Stimulated activated CD4-positive, alpha-beta T cell treated with anti-CD3 and anti-CD28 coated beads, Interleukin-2, amount 100 ng/mL, for 4 hours (primary cell): ENCODE measurements around the gene IGF1R.
"Not testable (repeated sequence)": the region's sequence is repeated elsewhere in the genome, so short reads cannot be mapped to it uniquely, and the experiment has no call there.

Experiments used
- DNase-seq: peaks from one replicate; pipeline ENCODE4 v3.0.0-alpha.2; 2020; ENCODE audit warnings: low read depth

The IGF1R gene

DNA sequence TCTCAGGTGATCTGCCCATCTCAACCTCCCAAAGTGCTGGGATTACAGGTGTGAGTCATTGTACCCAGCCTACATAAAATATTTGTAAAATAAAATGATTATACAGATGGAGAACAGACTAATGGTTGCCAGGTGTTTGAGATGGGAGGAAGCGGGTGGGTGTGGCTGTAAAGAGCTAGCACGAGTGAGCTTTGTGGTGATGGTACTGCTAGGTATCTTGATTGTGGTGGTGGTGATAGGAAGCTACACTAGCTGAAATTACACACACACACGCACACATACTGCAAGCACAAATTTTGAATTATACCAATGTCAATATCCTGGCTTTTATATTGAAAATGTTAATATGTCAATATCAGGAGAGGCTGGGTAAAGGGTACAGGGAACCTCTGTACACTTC, 353.9 kb downstream of the IGF1R start:
- DNase-seq = no peak

DNA sequence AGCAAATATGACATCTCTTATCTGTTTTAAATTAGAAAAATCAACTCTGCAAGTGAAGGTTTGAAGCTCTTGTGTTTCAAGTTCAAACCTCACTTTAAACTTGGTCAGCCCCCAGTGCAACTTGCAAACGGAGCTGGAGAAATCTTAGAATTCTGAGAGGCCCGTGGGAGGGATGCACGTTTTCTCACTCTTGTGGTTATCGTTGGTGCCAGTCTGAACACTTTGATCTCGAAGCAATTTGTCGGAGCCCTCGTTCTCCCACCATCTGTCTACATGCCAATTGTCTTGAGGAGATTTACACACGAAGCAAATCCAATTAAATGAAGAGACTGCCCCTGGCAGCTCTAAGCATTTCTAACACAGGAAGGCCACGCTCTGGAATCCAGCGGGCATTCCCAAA, 355.0 kb downstream of the IGF1R start:
- not testable (repeated sequence) for DNase-seq

DNA sequence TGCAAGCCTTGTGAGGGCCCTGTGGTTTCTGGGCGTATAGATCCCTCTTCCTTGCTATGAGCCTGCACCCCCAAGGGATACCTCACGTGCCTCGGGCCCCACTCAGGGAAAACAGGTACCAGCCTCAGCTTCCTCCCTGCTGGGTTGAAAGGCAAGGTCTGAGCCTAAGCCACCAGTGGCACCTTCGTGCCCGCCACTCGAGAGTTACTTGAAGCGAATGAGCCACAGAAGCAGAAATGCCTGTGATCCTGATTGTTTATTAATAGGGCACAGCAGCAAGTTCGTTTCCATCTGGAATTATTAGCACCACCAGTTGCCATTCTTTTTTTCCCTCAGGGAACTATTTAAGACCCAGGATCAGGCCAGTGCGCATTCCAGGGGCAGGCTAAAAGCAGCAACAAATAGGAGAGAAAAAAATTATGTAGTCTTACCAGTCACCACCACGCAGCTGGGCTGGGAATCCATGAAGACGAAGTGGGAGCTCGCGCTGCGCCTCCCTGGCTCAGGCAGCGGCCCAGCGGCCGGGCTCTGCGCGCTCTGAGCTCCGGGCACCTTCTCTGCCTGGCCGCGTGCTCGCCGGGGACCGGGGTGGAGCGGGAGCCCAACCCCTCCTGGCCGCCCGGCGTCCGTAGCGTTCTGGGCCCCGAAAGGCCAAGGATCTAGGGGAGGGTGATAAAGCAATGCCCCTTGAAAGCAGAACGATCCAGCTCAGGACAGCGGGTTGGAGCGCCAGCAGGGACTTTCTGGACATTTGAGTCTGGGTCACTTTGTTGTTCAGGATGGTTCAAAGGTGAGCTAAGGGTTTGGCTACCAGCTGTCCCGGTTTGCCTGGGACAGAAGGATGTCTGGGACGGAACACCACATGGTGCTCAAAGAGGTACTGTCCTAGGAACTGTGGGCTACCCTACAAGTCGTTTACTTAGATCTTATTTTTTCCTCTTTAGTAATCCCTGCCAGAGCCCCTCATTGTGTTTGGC, 356.9 kb downstream of the IGF1R start:
- not testable (repeated sequence) for DNase-seq

DNA sequence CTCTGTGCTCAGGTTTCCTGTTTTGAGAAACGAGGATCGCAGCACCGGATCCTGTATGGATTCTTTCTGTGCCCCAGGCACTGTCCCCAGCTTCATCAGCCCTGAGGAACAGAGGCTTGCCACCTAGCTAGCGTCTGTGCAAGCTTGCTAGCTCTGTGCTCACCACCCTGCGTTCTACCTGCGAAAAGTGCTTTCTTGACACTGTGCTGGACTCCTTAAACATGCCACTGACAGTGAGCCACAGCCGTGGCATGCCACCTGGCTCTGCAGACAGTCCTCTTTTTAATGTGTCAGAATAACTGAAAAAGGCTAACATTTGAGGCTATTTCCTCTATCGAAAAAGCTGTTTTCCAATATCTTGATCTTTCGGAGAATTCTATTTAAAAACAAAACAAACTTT, 357.8 kb downstream of the IGF1R start:
- no peak for DNase-seq

DNA sequence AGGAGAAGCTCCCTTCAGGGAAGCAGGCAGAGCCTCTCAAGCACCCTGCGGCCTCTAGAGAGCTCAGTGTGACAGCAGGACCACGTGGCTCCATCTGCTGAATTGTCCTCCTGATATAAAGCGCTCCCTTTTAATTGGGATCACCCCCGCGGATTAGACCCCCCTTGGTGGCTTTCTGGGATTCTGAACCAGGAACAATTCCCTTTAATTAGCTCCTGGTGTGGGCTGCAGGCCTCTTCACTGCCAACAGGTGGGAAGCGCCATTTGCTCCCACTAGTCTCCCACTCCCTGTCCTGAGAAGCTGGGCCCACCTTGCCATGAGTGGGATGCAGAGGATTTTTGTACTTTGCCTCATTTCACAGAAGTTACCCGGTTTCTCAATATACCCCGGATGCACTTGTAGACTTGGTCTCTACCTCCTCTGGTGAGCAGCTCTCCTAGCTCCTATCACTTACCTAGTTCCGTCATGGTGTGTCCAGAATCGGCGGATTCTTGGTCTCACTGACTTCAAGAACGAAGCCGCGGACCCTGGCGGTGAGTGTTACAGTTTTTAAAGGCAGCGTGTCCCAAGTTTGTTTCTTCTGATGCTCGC, 358.7 kb downstream of the IGF1R start:
- DNase-seq = no peak

DNA sequence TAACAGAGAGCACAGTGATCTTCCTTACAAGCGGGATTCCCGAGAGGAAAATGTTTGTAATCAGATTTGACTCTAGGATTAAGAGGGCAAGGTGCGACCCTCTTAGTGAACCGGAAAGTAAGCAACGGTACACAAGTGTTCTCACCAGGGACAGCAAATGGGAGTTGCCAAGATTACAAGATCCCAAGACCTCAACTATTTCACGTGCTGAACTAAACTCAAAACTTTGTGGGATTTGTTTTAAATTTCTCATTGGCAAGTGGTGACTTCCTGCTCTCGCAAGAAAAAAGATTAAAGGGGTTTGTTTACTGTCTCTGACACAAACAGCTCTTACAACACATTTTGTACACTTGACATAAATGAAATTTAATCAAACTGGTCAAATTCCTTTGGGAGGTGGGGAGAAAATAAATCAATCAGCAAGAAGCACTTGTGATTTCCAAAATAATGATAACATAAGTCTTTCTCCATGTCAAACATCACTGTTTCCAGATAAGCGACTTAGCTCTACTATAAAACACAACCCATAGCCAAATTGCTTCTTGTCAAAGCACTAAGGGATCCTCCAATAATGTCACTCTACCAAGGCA, 361.5 kb downstream of the IGF1R start:
- no peak for DNase-seq

DNA sequence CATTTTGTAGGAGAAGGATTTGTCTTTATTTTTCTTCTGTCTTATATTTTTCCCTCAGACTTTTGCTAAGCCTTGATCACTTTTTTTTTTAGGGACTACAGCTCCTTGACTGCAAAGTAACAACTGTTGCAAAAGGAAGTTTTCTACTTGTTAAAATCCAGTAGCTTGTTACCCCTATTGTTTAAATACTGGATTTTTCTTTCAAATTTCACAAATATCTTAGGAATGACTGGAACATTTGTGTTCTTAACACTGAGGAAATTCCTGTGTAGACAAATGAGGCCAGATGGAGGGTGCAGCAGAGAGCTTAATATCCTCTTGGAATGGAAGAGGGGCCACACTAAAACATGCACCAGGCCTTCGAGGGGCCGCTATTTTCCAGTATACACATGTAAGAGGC, 362.4 kb downstream of the IGF1R start:
- DNase-seq = no peak
